NCI-H1436 (cell line): ENCODE measurements around the gene DUSP9.

ENCODE experiments used
- DNase-seq: peaks from one replicate; lab custom pipeline; 2025; lab: John Stamatoyannopoulos, UW

The DUSP9 gene

GRCh38 chrX:153622661-153623309, 24.2 kb upstream of the DUSP9 start:
- no peak for DNase-seq

- DNase-seq: no peak
Observed at GRCh38 chrX:153623310-153624029, 23.5 kb upstream of the DUSP9 start.

- no peak for DNase-seq
Observed at GRCh38 chrX:153624196-153625091, 22.6 kb upstream of the DUSP9 start.

GRCh38 chrX:153625271-153626024, 21.6 kb upstream of the DUSP9 start:
- DNase-seq: no peak

- no peak for DNase-seq
Observed at GRCh38 chrX:153626025-153626633, 20.9 kb upstream of the DUSP9 start.

GRCh38 chrX:153626863-153627674, 19.9 kb upstream of the DUSP9 start:
- no peak for DNase-seq

GRCh38 chrX:153627675-153628111, 19.3 kb upstream of the DUSP9 start:
- no peak for DNase-seq

- DNase-seq: no peak
Observed at GRCh38 chrX:153628129-153628528, 18.9 kb upstream of the DUSP9 start.

- no peak for DNase-seq
Observed at GRCh38 chrX:153628665-153629064, 18.3 kb upstream of the DUSP9 start.

GRCh38 chrX:153631346-153631745, 15.7 kb upstream of the DUSP9 start:
- no peak for DNase-seq

GRCh38 chrX:153631907-153632594, 15.0 kb upstream of the DUSP9 start:
- no peak for DNase-seq

- DNase-seq: no peak
Observed at GRCh38 chrX:153632595-153632946, 14.4 kb upstream of the DUSP9 start.

GRCh38 chrX:153633048-153633447, 14.0 kb upstream of the DUSP9 start:
- DNase-seq: no peak

- no peak for DNase-seq
Observed at GRCh38 chrX:153633607-153634180, 13.3 kb upstream of the DUSP9 start.

- DNase-seq: no peak
Observed at GRCh38 chrX:153634236-153634635, 12.8 kb upstream of the DUSP9 start.

GRCh38 chrX:153634832-153635231, 12.2 kb upstream of the DUSP9 start:
- no peak for DNase-seq

- DNase-seq: no peak
Observed at GRCh38 chrX:153635388-153635787, 11.6 kb upstream of the DUSP9 start.

GRCh38 chrX:153635788-153636668, 11.0 kb upstream of the DUSP9 start:
- no peak for DNase-seq

GRCh38 chrX:153636716-153637115, 10.3 kb upstream of the DUSP9 start:
- no peak for DNase-seq
